Activated naive CD8-positive, alpha-beta T cell treated with anti-CD3 and anti-CD28 coated beads, Interleukin-2, amount 50 U/mL, for 24 hours (primary cell): ENCODE measurements around the gene MFAP2.

Experiments used
- ATAC-seq: fragments of 150-1000 bp; cut with Tn5 transposase; one replicate; pipeline ENCODE4 v1.10.0; 2021
- DNase-seq: peaks from one replicate; pipeline ENCODE4 v3.0.0; 2021
- H3K27ac Mint-ChIP-seq: one replicate; pipeline ENCODE4 v1.8.0; 2021; ENCODE audit warnings: mild to moderate bottlenecking, mixed read lengths
- H3K27me3 Mint-ChIP-seq: one replicate; pipeline ENCODE4 v1.8.0; 2021; ENCODE audit warnings: mixed read lengths
- H3K36me3 Mint-ChIP-seq: one replicate; pipeline ENCODE4 v1.8.0; 2021; ENCODE audit warnings: low read depth, mixed read lengths
- H3K4me1 Mint-ChIP-seq: one replicate; pipeline ENCODE4 v1.8.0; 2021; ENCODE audit warnings: mixed read lengths
- H3K4me3 Mint-ChIP-seq: one replicate; pipeline ENCODE4 v1.8.0; 2021; ENCODE audit warnings: mild to moderate bottlenecking, moderate library complexity, mixed read lengths
- H3K9me3 Mint-ChIP-seq: one replicate; pipeline ENCODE4 v1.8.0; 2021; ENCODE audit warnings: mixed read lengths

Gene MFAP2

DNA sequence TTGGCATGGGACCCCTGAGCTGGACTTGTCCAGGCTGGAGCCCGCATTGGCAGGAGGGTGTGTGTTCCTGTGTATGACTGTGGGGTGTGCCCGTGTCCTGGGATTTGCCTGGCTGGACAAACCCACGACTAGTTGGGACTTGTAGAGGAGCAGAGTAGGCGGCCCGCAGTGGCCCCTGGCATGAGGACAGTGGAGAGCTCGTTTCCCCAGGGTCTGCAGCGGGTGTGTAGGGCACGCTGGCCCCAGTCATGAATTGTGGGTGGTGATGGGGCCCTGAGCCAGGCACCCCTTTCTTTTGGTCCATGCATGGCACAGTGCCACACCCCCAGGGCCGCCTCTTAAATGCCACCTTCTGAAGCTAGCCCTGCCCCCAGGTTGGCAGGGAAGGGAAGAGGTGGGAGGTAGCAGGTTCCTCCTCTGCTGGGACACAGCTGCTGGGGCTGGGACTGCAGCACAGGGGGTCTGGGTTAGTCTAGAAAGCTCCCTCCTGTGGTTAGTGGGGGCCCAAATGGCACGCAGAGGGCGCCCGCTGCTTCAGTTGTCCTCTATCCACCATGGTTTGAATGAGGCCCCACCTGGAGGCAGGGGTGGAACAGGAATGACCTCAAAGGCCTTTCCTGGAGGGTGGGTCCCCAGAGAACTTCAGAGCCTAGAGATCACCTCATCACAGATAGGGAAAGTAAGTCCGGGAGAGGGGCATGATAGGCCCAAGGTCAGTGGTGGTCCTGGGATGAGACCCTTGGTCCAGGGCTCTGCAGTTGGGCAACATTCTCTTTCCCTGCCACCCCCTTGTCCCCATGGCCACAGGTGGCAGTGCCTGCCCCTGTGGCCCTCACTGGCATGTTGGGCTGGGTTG is 54.6 kb downstream of the MFAP2 start:
- ATAC-seq (no peak), DNase-seq (no peak)
- Mint-ChIP-seq H3K36me3 (no peaks in the 10 kb centered on the region), H3K4me3 (no peak overlapping the region), H3K27ac (no peak overlapping the region), H3K27me3 (peaks cover 1% of the 10 kb centered on the region), H3K4me1 (peaks cover 15% of the 10 kb centered on the region), H3K9me3 (no peaks in the 10 kb centered on the region)

DNA sequence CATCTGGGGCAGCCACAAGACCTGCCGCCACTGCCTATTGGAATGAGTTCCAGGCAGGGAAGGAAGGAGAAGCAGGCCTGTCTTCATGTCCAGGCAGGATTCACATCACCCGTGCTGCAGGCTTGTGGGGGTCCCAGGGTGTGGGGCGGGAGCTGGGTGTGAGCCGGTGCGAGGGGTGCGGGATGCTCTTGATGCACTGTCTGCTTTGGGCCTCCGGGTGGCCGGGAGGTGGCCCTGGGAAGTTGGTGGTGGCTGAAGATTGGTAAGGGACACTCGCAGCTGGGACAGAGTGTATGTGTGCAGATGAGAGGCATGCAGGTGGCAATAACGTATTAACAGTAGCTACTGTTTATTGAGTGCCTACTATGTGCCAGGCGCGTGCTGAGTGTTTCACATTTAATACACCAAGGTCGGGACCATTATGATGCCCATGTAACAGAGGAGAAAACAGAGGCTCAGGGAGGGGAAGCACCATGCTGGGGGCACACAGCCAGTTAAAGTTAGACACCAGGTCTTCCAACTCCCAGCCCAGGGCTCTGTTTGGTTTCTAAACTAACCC is 55.4 kb downstream of the MFAP2 start:
- ATAC-seq (no peak), DNase-seq (no peak)
- no peak overlapping the region for H3K27ac Mint-ChIP-seq
- no peak overlapping the region for H3K4me3 Mint-ChIP-seq
- H3K36me3 Mint-ChIP-seq: no peaks in the 10 kb centered on the region
- no peaks in the 10 kb centered on the region for H3K9me3 Mint-ChIP-seq
- H3K27me3 Mint-ChIP-seq: peaks cover 1% of the 10 kb centered on the region
- peaks cover 15% of the 10 kb centered on the region for H3K4me1 Mint-ChIP-seq
